Memory B cell (primary cell): Measurements from ENCODE around the gene DTX1.

Source experiments
- ATAC-seq: fragments of 150-1000 bp; cut with Tn5 transposase; 2 replicates; pipeline ENCODE4 v1.10.0; 2021; ENCODE audit warnings: low read depth, mild to moderate bottlenecking, moderate library complexity
- DNase-seq, 2 donors: peaks; one replicate each; pipeline ENCODE4 v3.0.0; 2022; ENCODE audit warnings: low spot score in 2 of 2
- H3K27ac Mint-ChIP-seq: one replicate; pipeline ENCODE4 v1.8.0; 2022; ENCODE audit warnings: mild to moderate bottlenecking, moderate library complexity, mixed read lengths
- H3K27me3 Mint-ChIP-seq: one replicate; pipeline ENCODE4 v1.8.0; 2022; ENCODE audit warnings: mixed read lengths
- H3K36me3 Mint-ChIP-seq: one replicate; pipeline ENCODE4 v1.8.0; 2022; ENCODE audit warnings: mild to moderate bottlenecking, mixed read lengths
- H3K4me1 Mint-ChIP-seq: one replicate; pipeline ENCODE4 v1.8.0; 2022; ENCODE audit warnings: mixed read lengths
- H3K4me3 Mint-ChIP-seq: one replicate; pipeline ENCODE4 v1.8.0; 2022; ENCODE audit warnings: mild to moderate bottlenecking, moderate library complexity, mixed read lengths
- H3K9me3 Mint-ChIP-seq: one replicate; pipeline ENCODE4 v1.8.0; 2022; ENCODE audit warnings: mixed read lengths

DTX1 gene

DNA sequence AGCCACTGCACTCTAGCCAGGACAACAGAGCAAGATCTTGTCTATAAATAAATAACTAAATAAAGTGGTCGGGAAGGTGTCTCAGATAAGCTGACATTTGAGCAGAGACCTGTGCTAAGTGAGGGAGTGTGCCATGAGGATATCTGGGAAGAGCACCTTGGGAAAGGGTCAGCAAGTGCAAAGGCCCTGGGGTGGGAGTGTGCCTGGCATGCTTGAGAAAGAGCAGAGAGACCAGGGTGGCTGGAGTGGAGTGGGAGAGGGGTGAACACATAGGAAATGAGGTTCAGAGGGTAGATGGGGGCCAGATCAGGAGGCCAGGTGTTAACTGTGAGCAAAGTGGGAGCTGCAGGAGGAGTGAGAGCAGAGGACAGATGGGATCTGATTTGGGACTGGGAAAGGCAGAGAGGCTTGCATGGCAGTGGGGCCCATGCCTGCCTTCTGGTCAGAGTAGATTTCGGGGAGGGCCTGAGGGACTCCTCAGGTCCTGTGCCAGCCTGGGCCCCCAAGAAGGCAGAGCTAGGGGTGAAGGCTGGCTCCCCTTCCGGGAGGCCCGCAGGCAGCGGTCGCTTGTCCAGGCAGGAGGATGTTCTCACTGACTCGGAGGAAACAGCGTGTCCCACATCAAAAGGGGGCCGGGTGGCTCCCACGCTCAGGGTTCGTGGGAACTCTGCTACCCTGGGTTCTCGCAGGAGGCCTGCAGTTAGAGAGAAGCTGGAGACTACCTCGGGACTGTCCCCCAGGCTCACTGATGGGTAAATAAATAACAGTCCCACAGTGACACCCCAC lies 32.6 kb downstream of the DTX1 start:
- DNase-seq = no peak
- Mint-ChIP-seq H3K36me3 (no peaks in the 10 kb centered on the region), H3K27ac (peak overlapping the region; percentile 38), H3K4me1 (peaks cover 62% of the 10 kb centered on the region), H3K4me3 (no peak overlapping the region), H3K9me3 (no peaks in the 10 kb centered on the region), H3K27me3 (no peaks in the 10 kb centered on the region)
- no peak for ATAC-seq

DNA sequence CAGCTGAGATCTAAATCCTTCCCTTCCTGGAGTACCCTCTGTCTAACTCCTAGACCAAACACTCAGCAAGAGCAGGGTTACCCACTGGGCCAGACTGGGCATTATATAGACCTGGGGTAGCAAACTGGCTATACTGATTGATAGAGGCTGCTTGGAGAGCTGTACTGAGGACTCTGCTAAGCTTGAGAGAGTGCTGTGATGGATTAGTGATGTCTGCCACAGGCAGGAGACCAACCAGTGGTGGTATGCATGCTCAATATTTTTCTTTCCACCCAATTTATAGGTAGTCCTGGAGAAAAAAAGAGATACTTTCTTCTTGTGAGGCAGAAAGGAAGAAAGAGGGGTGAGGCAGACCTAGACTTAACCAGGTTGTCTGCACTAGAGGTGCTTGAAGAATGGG lies 33.3 kb downstream of the DTX1 start:
- no peak for DNase-seq
- Mint-ChIP-seq H3K36me3 (no peaks in the 10 kb centered on the region), H3K4me1 (peaks cover 62% of the 10 kb centered on the region), H3K27ac (peak overlapping the region; percentile 30), H3K4me3 (no peak overlapping the region), H3K27me3 (no peaks in the 10 kb centered on the region), H3K9me3 (no peaks in the 10 kb centered on the region)
- no peak for ATAC-seq

DNA sequence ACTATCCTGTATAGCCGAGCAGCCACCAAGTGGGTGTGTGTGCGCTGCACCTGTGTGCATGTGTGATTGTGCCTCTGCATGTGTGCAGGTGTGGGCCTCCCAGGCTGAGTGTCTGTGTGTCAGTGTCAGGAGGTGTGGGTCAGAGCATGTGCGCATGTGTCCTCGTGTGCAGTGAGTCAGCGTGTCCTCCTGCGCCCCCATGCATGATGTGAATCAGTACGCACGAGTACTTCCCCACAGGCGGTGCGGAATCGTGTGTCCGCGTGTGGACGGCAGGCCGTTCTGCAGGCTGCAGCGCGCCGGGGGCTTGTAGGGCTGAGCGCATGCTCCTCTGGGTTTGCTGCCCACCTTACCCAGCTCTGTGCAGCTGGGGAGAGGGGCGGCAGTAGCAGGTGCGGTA lies 34.2 kb downstream of the DTX1 start:
- DNase-seq = no peak
- peak; percentile 56 for ATAC-seq
- Mint-ChIP-seq H3K4me1 (peaks cover 55% of the 10 kb centered on the region), H3K4me3 (no peak overlapping the region), H3K9me3 (no peaks in the 10 kb centered on the region), H3K36me3 (no peaks in the 10 kb centered on the region), H3K27me3 (no peaks in the 10 kb centered on the region), H3K27ac (peak overlapping the region; percentile 30)

DNA sequence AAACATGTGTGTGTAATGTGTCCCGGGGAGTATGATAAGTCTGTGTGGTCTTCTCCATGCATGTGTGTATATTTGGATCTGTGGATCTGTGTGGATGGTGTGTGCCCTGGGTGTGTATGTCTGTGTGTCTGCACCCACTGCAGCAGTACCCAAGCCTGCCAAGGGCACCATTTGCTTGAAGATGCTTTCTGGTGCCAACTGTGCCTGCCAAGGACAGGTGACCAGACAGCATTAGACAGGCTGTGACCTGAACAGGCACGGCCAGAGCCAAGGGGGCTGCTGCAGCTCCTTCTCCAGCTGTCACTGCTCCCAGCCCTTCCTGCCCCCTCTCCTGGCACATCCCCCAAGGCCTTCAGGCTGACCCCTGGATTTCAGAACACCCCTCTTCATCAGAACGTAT lies 35.0 kb downstream of the DTX1 start:
- DNase-seq (no peak), ATAC-seq (no peak)
- Mint-ChIP-seq H3K9me3 (no peaks in the 10 kb centered on the region), H3K4me1 (peaks cover 49% of the 10 kb centered on the region), H3K27me3 (no peaks in the 10 kb centered on the region), H3K27ac (peak overlapping the region; percentile 30), H3K4me3 (no peak overlapping the region), H3K36me3 (no peaks in the 10 kb centered on the region)

DNA sequence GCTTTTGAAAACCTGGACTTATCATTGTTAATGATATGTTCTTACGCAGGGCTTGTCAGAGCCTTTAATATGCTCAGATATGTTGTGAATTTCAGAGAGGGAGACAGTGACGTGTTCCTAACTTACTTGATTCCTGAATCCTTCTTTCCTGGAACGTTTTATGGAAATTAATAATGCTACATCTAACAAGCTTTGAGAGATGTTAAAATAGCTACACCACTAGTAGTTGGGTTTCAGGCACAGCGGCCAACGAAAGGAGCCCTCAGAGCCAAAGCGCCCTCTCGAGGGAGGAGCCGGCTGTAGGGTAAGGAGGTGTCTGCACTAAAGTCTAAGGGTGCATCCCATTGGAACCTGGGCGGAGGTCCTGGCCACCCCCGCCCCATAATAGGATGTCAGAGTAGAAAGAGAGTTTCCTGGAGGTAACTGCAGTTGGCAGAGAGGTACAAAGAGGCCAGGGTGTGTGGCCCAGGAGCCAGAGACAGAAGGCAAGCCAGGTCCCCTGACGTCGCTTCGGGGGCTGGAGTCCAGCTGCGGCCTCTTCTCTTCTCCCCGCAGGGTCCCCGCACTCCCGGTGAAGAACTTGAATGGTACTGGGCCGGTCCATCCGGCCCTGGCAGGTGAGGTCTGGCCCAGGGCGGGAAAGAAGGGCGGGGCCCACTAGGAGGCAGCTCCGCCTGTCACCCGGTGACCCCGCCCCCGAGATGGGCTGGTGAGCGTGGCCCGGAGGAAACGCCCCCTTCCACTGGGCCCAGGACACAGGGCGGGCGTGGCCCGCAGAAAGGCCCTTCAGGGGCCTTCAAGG lies 36.3 kb downstream of the DTX1 start:
- peak overlapping the region; percentile 76 for H3K4me3 Mint-ChIP-seq
- peak in 1 of 2 donors; percentile 42 for DNase-seq
- peak; percentile 66 for ATAC-seq
- no peaks in the 10 kb centered on the region for H3K9me3 Mint-ChIP-seq
- no peaks in the 10 kb centered on the region for H3K27me3 Mint-ChIP-seq
- H3K36me3 Mint-ChIP-seq = no peaks in the 10 kb centered on the region
- H3K4me1 Mint-ChIP-seq = peaks cover 41% of the 10 kb centered on the region
- H3K27ac Mint-ChIP-seq = no peak overlapping the region

DNA sequence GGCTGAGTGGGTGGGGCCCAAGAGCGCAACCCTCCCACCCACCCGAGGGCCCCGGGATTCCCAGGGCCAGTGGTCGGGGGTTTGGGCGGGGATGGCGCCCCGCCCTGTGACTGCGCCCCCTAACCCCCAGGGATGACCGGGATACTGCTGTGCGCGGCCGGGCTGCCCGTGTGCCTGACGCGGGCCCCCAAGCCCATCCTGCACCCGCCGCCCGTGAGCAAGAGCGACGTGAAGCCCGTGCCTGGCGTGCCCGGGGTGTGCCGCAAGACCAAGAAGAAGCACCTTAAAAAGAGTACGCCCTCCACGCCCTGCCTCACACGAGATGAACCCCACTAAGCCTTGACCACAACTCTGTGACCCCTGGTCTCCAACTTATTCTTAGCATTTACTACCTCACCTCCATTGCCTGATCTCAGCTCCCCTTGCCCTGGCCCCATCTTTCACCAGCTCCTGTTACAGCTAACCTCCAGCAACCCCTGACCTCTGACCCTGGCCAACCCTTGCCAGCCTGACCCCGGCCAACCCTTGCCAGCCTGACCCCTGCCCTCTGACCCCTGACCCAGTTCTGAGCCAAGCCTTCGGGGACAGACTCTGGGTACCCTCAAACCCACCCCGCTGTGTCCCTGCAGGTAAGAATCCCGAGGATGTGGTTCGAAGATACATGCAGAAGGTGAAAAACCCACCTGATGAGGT lies 37.0 kb downstream of the DTX1 start:
- peaks cover 43% of the 10 kb centered on the region for H3K4me1 Mint-ChIP-seq
- H3K27ac Mint-ChIP-seq = no peak overlapping the region
- ATAC-seq = no peak
- no peaks in the 10 kb centered on the region for H3K27me3 Mint-ChIP-seq
- H3K4me3 Mint-ChIP-seq = peak overlapping the region; percentile 50
- no peak for DNase-seq
- H3K36me3 Mint-ChIP-seq = no peaks in the 10 kb centered on the region
- no peaks in the 10 kb centered on the region for H3K9me3 Mint-ChIP-seq

DNA sequence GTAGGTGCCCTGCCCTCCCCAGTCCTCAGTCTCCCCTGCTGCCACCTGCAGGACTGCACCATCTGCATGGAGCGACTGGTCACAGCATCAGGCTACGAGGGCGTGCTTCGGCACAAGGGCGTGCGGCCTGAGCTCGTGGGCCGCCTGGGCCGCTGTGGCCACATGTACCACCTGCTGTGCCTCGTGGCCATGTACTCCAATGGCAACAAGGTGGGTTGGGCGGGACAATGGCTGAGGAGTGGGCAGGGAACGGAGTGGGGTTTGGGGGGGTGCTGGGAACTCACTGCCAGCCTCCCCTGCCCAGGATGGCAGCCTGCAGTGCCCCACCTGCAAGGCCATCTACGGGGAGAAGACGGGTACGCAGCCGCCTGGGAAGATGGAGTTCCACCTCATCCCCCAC lies 38.2 kb downstream of the DTX1 start:
- no peak overlapping the region for H3K27ac Mint-ChIP-seq
- H3K27me3 Mint-ChIP-seq = no peaks in the 10 kb centered on the region
- H3K4me3 Mint-ChIP-seq = no peak overlapping the region
- ATAC-seq (no peak), DNase-seq (no peak)
- peaks cover 34% of the 10 kb centered on the region for H3K4me1 Mint-ChIP-seq
- H3K36me3 Mint-ChIP-seq = no peaks in the 10 kb centered on the region
- H3K9me3 Mint-ChIP-seq = no peaks in the 10 kb centered on the region

DNA sequence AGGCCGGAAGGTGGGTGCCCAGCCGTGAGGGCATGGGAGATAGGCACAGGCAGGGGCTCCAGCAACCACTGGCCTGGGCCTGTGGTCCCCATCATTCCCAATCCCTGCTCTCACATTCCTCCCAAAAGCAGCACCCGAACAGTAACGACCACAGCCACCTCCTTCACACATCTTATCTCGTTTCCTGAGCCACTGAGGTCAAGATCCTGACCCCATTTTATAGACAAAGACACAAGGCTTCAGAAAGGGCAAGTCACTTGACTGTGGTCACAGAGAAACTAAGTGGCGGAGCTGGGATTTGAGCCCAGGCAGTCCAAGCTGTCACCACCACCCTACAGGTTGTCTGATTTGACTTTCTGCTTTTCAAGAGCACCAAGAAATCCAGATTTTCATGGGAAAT lies 38.9 kb downstream of the DTX1 start:
- DNase-seq = no peak
- H3K4me1 Mint-ChIP-seq = peaks cover 30% of the 10 kb centered on the region
- no peaks in the 10 kb centered on the region for H3K27me3 Mint-ChIP-seq
- H3K27ac Mint-ChIP-seq = no peak overlapping the region
- no peak for ATAC-seq
- H3K4me3 Mint-ChIP-seq = no peak overlapping the region
- no peaks in the 10 kb centered on the region for H3K36me3 Mint-ChIP-seq
- no peaks in the 10 kb centered on the region for H3K9me3 Mint-ChIP-seq

DNA sequence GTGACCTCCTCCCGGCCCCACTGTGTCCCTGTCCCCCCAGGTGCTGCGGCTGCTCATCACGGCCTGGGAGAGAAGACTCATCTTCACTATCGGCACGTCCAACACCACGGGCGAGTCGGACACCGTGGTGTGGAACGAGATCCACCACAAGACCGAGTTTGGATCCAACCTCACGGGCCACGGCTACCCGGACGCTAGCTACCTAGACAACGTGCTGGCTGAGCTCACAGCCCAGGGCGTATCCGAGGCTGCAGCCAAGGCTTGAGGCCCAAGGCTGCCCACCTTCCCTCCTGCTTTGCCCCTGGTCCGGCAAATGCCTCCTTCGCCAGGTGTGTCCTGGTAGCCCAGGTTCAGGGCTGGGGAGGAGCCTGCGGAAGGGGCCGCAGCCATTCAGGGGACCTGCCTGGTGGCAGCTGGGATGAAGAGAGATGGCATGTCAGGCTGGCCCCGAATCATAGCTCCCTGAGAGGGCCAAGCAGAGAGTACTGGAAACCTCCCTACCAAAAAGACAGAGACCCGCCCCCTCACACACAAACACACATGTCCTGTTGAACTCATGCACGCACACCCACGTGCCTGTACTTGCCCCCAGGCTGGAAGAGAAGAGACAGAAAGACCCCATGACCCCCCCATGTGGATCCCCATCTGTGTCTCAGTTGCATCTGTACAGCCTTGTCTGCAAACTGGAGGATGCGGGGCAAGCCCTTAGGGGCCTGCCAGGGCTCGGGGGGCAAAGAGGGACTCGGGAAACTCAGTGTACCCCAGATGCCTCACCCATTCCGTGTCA lies 40.3 kb downstream of the DTX1 start:
- Mint-ChIP-seq H3K4me3 (no peak overlapping the region), H3K27me3 (no peaks in the 10 kb centered on the region), H3K27ac (peak overlapping the region; percentile 62), H3K36me3 (no peaks in the 10 kb centered on the region), H3K4me1 (peaks cover 15% of the 10 kb centered on the region), H3K9me3 (no peaks in the 10 kb centered on the region)
- ATAC-seq (no peak), DNase-seq (no peak)

DNA sequence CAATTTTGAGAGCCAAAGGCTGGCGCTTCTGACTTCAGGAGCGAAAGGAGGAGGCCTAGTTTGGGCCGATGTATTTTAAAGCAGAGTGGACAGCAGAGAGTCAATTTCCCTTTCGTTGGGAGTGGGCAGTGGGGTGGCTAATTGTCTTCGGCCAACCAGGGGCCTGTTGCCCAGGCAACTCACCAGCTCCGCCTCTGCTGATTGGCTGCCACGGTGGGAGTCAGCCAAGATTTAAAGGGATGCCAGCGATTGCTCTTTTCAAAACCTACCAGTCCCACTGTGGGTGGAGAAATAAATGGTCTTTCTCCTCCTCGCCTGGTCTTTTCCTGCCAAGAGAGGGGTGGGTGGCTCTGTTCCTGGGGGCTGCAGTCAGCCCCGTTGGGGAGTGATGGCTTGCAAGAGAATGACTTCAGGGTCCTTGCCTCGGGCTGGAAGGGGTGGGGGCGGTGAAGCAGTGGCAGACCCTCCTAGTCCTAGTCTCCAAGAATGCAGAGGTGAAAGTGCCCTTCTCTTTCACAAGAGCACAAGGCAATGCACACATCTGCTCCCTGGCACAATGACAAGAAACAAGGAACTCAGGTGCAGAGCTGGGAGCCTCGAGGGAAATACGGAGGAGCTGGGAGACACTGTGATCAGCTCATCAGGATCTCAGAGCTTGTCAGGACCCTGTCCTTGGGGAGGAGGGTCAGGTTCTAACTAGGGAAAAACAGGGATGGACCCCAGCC lies 41.3 kb downstream of the DTX1 start:
- Mint-ChIP-seq H3K27me3 (no peaks in the 10 kb centered on the region), H3K9me3 (no peaks in the 10 kb centered on the region), H3K36me3 (no peaks in the 10 kb centered on the region), H3K4me1 (peaks cover 9% of the 10 kb centered on the region), H3K4me3 (no peak overlapping the region), H3K27ac (peak overlapping the region; percentile 62)
- peak; percentile 43 for ATAC-seq
- DNase-seq = no peak

DNA sequence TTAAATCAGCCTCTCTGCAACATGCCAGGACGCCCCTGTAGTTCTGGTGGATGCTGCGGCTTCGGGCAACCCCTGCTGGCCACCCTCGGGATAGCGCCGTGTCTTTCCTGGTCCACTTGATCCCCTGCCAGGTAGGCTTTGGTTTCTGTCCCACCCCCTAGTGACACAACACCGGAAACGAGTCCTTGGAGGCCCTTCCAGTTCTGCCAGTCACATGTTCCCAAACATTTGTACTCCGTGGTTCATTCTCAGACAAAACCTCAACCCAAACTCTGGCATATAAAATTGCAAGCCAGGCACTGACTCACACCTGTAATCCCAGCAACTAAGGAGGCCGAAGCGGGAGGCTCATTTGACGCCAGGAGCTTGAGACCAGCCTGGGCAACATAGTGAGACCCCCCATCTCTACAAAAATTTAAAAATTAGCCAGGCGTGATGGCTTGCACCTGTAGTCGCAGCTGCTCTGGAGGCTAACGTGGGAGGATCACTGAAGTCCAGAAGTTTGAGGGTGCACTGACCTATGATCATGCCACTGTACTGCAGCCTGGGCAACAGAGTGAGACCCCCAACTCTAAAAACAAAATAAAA lies 42.0 kb downstream of the DTX1 start:
- Mint-ChIP-seq H3K27ac (no peak overlapping the region), H3K36me3 (no peaks in the 10 kb centered on the region), H3K9me3 (no peaks in the 10 kb centered on the region), H3K4me3 (no peak overlapping the region), H3K4me1 (peaks cover 9% of the 10 kb centered on the region), H3K27me3 (no peaks in the 10 kb centered on the region)
- ATAC-seq (peak; percentile 79), DNase-seq (peak; percentile 68 to 78)

DNA sequence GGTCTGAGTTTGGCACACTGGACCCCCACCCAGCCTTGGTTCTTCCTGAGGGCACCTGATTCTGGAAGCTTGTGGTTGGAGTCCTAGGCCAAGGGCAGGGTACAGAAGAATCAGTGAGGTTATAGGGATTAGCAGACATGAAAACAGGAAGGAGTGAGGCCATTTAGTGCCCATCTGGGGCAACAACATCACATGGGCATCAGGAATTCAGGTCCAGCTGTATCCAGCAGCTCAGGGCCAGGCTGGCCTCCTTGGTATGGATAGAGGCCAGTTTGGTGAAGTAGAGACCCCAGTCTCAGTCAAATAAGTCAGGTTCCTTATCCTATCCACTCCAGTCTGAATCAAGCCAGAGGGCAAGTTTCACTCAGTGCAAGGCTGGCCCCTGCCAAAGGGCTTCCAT lies 42.8 kb downstream of the DTX1 start:
- H3K36me3 Mint-ChIP-seq = no peaks in the 10 kb centered on the region

DNA sequence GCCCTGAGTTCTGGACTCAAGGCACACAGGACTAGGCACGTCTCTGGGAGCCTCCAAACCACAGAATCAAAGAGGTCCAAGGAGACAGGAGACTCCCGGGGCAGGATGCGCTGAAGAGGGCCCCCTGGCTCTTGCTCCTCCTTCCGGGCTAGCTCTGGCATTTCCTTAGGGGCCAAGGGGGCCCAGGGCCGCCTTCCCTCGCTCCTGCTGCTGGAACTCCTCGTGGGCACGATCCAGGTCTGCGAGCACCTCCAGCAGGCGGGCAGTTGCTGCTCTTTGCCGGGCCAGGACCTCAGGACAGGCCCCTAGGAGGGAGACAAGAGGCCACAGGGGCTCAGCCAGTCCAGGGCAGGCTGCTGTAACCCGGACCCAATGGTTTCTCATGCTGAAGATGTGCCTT lies 43.2 kb downstream of the DTX1 start:
- H3K27me3 Mint-ChIP-seq = peaks cover 2% of the 10 kb centered on the region
- H3K27ac Mint-ChIP-seq = no peak overlapping the region
- H3K9me3 Mint-ChIP-seq = no peaks in the 10 kb centered on the region
- DNase-seq = no peak
- no peak for ATAC-seq
- no peaks in the 10 kb centered on the region for H3K36me3 Mint-ChIP-seq
- H3K4me3 Mint-ChIP-seq = no peak overlapping the region
- peaks cover 13% of the 10 kb centered on the region for H3K4me1 Mint-ChIP-seq

More for the DNA sequence above, 42.8 kb downstream of the DTX1 start:
- Mint-ChIP-seq H3K27me3 (peaks cover 2% of the 10 kb centered on the region), H3K4me1 (peaks cover 13% of the 10 kb centered on the region), H3K27ac (no peak overlapping the region), H3K4me3 (no peak overlapping the region), H3K9me3 (no peaks in the 10 kb centered on the region)
- ATAC-seq (no peak), DNase-seq (no peak)
